Measurements from ENCODE around the gene ARHGAP19. TPM values are rescaled to one million over a fixed set of nuclear protein-coding genes. Genes with fewer than 3 reads are reported as not detected.

The ARHGAP19 gene
- total and polyA plus RNA-seq, 2 of the 8 experiments (the other 6 are each of a cell fraction or from before 2014, with no cell fraction given) = 13.3 to 32.1 TPM

DNA sequence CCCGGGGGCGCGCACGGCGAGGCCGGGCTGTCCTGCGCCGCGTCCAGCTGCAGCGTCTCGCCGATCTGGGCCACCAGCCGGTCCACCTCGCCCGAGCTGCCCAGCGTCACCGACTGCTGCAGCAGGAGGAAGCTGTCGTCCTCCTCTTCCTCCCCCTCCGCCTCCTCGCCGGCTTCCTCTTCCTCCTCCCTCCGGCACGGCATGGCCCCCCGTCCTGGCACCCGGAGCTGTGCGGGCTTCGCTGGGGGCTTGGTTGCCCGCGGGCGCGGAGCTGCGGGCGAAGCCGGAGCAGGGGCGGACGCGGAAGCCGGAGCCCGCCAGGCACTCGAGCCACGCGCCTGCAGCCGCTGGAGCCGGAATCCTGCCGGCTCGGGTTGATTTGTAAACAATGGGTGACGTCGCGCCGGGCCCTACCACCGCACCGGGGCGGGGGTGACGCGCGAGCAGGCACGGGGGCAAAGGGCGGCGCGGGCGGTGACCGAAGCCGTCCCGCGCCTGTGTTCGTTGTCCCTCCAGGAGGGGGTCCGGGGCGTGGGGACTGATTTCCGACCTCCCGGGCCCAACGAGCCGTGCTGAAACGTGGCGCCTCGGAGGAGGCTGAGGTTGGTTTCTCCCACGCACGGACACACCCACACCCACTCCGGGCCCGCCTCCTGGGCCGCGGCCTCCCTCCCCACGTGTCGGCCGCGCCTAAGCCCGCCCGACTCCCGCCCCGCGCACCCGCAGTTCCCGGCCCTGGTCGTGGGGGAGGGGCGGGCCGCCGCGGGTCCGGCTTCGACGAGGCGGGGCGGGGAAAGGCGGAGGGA, 42.1 kb upstream of the ARHGAP19 start, which contains the start of gene FRAT2 (continued):
- TF ChIP-seq SAP30 (IDR thresholded peaks at IDR 0.05; ENCODE audit: insufficient read depth, insufficient replicate concordance, low read length) (no peak), CHD2 (IDR thresholded peaks at IDR 0.05; ENCODE audit: low read length) (0 out of 2 replicates have a peak, but pooled peaks have one; percentile 30), POLR2A (IDR thresholded peaks at IDR 0.05; ENCODE audit: control extremely low read depth in 1 of 2, low read depth in 2 of 2, low read length in 2 of 2) (peak; percentile 69 to 84), SP4 (IDR thresholded peaks at IDR 0.05; ENCODE audit: low read length) (no peak), SP2 (IDR thresholded peaks at IDR 0.05; ENCODE audit: low read length) (no peak)
